OCI-LY7 (cell line): Measurements from ENCODE around the gene ADAMTSL4.

Experiments
- CTCF ChIP-seq: fragments of 200-600 bp; sonication (generic); conservative IDR thresholded peaks from 2 replicates; pipeline ENCODE4 v1.5.1; 2014; ENCODE audit warnings: mild to moderate bottlenecking, antibody characterized with exemption, low read length, moderate library complexity, mixed read lengths
- EZH2phosphoT487 ChIP-seq: fragments of 200-600 bp; sonication (generic); IDR thresholded peaks from 2 replicates; pipeline ENCODE4 v1.6.1; 2018; ENCODE audit warnings: low read depth, borderline replicate concordance, mild to moderate bottlenecking, mixed run types, antibody characterized with exemption, low read length, moderate library complexity, mixed read lengths

GRCh38 chr1:150553392-150554085 is 4.3 kb downstream of the ADAMTSL4 start:
- TF ChIP-seq CTCF: no peak
- no peak for TF ChIP-seq EZH2phosphoT487
